GM18951 (cell line): ENCODE data around the gene PHLPP1.

Source experiments
- POLR2A ChIP-seq: IDR thresholded peaks from 4 replicates; pipeline ENCODE4 v1.6.1; 2011; ENCODE audit warnings: mild to moderate bottlenecking; ENCODE audit not compliant: insufficient read length, insufficient read depth; ENCODE audit errors: extremely low read depth
- in situ Hi-C: fragments of 300-500 bp; cut with MboI; formaldehyde crosslinking; loops from one replicate; pipeline ENCODE4 v1.12.0; 2022; ENCODE audit warnings: low sequenced_read_pairs, mixed read lengths, inconsistent platforms; ENCODE audit not compliant: unreplicated experiment

The PHLPP1 gene

DNA sequence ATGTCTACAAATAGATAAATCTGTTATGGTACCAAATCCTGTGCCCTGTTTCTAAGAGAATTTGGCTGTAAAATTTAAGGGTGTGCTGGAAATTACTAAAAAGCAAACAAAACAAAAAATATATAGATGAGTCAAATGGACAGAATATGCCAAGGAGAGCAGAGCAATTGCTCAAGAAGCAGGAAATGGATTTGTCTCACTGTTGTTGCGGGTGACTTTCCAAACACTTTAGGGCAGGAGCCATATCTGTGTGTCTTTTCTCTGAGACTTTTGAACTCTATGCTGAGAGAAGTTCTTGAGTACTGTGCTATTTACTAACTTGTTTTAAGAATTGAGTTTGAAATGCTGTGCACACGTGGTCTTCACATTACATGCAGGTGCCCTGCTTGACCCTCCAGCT lies 221.7 kb downstream of the PHLPP1 start:
- in situ Hi-C loops, result no loop called here
- TF ChIP-seq POLR2A, result no peak

GRCh38 chr18:62938006-62938405 lies 222.7 kb downstream of the PHLPP1 start:
- in situ Hi-C loops, result no loop called here
- no peak for TF ChIP-seq POLR2A

GRCh38 chr18:62938487-62938886 lies 223.1 kb downstream of the PHLPP1 start:
- in situ Hi-C loops, result no loop called here
- no peak for TF ChIP-seq POLR2A

- in situ Hi-C loops, result no loop called here
- TF ChIP-seq POLR2A, result no peak
These were observed 224.1 kb downstream of the PHLPP1 start for GRCh38 chr18:62939433-62939832.

GRCh38 chr18:62939926-62940325 lies 224.6 kb downstream of the PHLPP1 start:
- in situ Hi-C loops, result no loop called here
- no peak for TF ChIP-seq POLR2A

- in situ Hi-C loops, result no loop called here
- TF ChIP-seq POLR2A, result no peak
These were observed 227.2 kb downstream of the PHLPP1 start for GRCh38 chr18:62942578-62942977.

DNA sequence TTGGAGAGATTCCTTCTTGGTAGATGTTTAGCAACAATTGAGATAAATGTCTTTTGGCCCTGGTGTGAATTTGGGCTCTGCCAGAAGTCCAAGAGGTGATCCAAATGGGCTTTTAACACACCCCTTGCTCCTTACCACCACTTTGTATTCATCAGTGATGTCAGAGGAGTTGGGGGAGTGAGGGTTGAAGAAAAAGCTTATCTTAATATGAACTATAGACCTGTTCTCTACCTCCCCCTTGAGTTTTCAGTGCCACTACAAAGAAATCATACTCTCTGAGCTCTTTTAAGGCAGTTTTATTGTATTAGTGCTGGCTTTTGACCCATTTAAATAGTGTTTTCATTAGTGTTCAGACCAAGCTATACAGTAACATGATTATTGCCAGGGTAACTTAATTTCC lies 229.1 kb downstream of the PHLPP1 start:
- in situ Hi-C loops, result no loop called here
- TF ChIP-seq POLR2A, result no peak

DNA sequence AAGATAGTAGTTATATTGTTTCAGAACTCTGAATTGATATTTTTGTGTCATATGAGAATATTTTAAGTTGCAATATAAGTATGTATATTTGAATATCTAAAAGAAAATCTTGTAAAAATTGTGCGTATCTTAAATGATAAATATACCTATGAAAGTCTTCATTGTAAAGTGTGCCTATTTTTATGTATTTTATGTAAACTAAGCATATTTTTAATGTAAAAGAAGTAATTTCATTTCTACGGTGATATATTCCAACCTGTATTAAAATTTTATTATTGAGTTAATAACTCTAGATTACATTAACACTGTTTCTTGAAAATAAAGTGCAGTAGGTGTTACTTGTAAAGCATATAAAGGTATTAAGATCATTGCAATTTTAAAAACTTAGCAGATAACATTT lies 233.4 kb downstream of the PHLPP1 start:
- no peak for TF ChIP-seq POLR2A
- in situ Hi-C loops, result no loop called here

DNA sequence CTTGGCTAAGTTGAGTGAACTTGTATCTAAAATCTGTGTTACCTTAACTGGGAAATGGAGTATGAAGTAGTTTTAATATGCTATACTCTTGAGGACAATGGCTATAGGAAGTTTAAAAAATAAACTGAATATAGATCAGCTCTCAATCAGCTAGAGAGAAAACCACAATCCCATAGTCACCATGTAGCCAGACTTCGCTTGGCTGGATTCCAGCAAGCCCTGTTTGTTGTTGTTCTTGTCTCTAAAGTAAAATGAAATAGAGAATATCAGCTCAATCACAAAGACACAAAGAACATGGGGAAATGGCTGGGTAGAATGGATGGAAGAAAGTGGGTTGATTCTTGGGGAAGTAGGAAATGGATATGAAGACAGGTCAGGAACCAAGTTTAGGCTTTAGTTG lies 234.9 kb downstream of the PHLPP1 start:
- in situ Hi-C loops, result loop anchor here (10.0 kb wide), 1 partner anchor 235 kb away; the partner anchor contains the start of gene PHLPP1
- TF ChIP-seq POLR2A, result no peak

- in situ Hi-C loops, result loop anchor here (10.0 kb wide), 1 partner anchor 238 kb away; the partner anchor contains the start of gene PHLPP1
- no peak for TF ChIP-seq POLR2A
These were observed 237.5 kb downstream of the PHLPP1 start for GRCh38 chr18:62952807-62953206.

DNA sequence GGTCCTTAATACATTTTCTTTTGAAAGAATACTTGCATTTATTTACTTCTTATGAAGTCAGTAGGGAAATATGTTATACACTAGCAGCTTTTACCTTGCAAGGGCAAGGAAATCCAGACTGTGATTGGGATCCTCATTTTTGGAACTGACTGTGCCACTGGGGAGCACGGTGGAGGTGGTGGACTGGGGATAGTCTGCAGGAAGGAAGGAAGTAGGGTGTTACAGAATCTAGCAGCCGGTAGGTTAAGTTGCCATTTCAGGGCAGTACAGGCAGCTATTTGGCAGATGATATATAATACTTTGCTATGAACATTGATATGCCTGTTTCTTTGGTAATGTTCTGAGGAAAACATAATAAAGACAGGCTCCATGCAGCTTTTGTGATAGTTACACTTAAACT lies 238.3 kb downstream of the PHLPP1 start:
- no peak for TF ChIP-seq POLR2A
- in situ Hi-C loops, result loop anchor here (10.0 kb wide), 1 partner anchor 239 kb away; the partner anchor contains the start of gene PHLPP1

DNA sequence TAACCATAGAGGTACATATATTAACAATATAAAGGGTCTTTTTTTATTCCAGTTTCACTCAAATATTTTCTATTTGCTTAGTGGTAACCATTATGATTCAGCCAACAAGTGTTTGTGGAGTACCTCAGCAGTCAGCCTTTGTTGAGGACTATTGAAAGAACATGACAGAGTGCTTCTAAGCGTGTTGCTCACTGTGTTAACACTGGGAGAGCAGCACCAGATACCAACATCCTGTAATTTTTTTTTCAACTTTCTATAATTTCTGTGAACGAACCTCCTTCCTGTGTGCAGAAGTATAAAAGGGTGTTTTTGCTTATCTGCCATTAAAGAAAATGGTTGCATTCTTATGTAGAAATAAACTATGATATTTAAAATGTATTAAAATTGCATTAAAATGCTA lies 239.0 kb downstream of the PHLPP1 start:
- TF ChIP-seq POLR2A, result no peak

GRCh38 chr18:62957885-62958472 lies 242.6 kb downstream of the PHLPP1 start:
- in situ Hi-C loops, result loop anchor here (10.0 kb wide), 1 partner anchor 243 kb away; the partner anchor contains the start of gene PHLPP1
- TF ChIP-seq POLR2A, result no peak

More for the DNA sequence above, 239.0 kb downstream of the PHLPP1 start:
- in situ Hi-C loops, result loop anchor here (10.0 kb wide), 1 partner anchor 240 kb away; the partner anchor contains the start of gene PHLPP1

DNA sequence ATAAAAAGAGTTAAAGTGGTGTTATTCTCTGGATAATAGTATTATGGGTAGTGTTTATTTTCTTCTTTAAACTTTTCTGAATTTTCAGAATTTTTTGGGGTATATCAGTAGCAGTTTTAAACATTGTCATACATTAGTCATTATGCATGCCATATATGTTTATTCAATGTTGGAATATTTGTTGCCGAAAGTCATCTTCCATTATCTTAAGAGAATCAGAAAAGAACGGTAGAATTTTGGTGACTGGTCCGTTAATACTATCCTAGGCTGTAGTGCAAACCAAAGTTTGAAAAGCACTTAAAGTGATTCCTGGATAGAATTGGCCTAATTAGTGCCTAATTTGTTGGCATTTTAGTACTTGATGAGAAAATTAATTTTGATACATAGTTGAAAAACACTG lies 244.1 kb downstream of the PHLPP1 start:
- in situ Hi-C loops, result loop anchor here (10.0 kb wide), 1 partner anchor 245 kb away; the partner anchor contains the start of gene PHLPP1
- no peak for TF ChIP-seq POLR2A

DNA sequence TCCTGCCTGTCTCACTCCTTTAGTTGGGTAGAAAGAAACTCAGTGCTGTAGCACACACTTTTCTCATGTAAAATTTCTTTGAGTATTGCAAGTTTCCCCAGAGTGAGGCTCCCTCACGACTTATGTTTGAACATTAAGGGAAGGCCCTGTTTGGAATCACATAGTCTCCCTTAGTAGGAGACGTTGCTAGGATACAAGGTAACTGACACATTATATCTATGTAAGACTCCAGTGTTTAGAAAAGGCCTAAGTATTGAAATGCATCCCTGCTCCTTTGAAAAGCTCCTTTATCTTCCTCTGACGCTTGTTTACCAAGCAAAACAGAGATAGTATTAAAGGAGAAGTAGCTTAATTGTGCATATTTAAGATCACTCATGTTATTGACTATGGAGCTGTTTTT lies 248.2 kb downstream of the PHLPP1 start:
- in situ Hi-C loops, result no loop called here
- no peak for TF ChIP-seq POLR2A

DNA sequence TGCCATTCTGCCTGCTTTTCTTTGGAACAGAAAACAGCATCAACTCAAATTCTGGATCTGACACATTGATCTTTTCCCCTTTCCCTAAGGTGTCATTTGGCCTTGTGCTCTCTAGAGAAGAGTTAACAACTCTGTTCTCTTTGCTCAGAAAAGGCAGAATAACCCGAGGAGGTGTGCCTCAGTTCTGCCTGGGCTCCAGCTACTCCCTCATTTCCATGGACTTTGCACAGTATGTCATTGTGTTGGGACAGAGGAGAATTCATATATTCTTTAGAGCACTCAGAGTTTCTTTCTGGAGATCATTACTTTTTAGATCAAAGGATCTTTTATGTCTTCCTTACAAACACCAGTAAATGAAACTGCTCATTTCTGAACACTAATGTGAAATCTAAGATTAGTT lies 249.1 kb downstream of the PHLPP1 start:
- in situ Hi-C loops, result no loop called here
- no peak for TF ChIP-seq POLR2A
